Stimulated activated CD8-positive, alpha-beta memory T cell treated with anti-CD3 and anti-CD28 coated beads, Interleukin-2, amount 100 ng/mL, for 1 hour (primary cell): Measurements from ENCODE around the gene MSX1.
"Not testable (repeated sequence)": the region's sequence is repeated elsewhere in the genome, so short reads cannot be mapped to it uniquely, and the experiment has no call there.

Source experiments
- DNase-seq, 2 donors: peaks; one replicate each; pipeline ENCODE4 v3.0.0-alpha.2; 2020; ENCODE audit warnings: low read depth in 2 of 2

Gene MSX1

DNA sequence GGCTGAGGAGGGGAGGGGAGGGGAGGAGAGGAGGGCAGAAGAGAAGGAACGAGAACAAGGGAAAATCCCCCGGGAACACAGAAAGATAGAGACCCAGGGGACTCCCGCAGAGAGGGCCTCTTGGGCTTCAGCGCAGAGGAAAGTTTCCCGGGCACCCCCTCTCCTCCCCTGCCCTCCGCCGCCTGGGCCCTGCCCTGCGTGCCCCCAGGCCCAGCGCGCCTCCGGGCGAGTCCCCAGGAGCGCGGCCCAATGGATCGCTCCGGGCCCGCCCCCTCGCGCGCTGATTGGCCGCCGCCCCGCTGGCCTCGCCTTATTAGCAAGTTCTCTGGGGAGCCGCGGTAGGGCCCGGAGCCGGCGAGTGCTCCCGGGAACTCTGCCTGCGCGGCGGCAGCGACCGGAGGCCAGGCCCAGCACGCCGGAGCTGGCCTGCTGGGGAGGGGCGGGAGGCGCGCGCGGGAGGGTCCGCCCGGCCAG, at the start of gene MSX1:
MSX1 (plus strand) TSS at position 341 of the 474 bp plus-strand sequence. CDS start 235 bp downstream, outside the sequence.
- DNase-seq: no peak

DNA sequence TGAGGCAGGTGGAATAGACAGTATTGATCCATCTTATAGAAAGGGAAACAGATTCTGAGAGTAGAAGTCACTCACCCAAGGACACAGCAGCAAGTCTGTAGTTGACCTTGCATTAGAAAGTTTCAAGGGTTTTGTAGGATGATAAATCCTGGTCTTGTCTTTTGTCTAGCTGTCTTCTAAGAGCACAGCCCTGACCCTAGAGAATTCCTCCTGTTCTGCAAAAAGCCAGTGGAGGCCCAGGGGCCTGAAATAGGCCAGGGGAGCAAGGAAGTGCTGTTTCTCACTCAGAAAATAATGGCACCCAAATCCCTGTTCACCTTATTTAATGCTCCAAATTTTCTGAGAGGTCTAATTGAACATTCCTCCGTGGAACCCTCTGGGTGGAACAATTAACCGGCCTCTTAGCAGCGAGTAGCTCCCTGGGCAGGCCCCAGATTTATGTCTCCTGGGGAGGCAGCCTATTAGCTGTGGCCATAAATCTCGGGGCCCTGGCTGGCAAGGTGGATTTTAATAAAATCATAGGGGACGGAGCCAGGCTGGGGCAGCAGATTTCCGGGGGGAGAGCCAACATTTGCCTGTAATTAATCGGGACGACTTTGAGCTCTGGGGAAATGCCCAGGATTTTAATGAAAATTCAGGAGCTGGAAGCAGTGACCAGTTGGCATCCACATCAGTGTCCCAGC, 49.2 kb upstream of the MSX1 start:
- DNase-seq: no peak

DNA sequence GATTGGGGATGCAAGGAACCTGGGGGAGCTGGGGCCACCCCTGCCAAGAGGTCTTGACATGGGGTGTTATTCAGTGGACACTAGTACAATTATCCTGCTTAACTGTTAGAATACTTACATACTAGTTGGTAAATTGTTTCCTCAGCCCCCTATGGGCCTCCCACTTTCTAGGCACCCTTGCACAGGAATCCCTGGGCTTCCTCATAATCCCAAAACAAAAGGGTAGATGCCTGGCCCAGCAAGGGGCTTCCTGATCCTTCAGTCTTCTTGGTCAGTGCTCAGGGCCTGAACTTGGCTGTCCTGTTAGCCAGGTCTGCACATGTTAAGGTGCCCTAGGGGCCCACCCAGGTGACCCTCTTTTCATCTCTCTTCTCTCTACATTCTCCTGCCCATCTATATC, 48.7 kb upstream of the MSX1 start:
- DNase-seq: no peak

DNA sequence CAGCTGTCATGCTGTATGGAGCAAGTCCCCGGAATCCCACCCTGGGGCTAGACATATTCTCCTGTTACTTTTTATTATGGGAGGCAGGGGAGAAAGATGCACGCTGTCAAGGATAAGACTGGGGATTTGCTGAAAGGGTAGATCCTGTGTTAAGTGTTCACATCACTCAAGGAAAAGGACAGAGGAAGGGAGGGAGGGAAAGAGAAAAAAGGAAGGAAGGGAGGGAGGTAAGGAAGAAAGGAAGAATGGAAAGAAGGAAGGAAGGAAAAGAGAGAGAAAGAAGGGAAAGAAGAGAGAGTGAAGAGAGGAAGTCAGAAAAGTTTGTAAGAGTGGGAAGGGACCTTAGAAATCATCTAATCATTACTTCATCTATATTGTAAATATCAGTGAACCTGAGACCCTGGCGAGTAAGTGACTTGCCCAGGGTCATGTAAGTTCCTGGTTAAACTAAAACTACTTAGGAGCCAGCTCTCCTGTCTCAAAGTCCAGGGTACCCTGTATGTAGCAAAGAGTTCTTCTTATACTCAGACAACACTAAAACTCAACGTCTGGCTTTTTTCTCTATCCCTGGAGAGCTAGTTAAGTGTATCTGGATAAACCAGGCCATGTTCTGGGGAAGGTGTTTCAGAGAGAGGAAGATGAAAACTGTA, 47.2 kb upstream of the MSX1 start:
- DNase-seq: no peak

DNA sequence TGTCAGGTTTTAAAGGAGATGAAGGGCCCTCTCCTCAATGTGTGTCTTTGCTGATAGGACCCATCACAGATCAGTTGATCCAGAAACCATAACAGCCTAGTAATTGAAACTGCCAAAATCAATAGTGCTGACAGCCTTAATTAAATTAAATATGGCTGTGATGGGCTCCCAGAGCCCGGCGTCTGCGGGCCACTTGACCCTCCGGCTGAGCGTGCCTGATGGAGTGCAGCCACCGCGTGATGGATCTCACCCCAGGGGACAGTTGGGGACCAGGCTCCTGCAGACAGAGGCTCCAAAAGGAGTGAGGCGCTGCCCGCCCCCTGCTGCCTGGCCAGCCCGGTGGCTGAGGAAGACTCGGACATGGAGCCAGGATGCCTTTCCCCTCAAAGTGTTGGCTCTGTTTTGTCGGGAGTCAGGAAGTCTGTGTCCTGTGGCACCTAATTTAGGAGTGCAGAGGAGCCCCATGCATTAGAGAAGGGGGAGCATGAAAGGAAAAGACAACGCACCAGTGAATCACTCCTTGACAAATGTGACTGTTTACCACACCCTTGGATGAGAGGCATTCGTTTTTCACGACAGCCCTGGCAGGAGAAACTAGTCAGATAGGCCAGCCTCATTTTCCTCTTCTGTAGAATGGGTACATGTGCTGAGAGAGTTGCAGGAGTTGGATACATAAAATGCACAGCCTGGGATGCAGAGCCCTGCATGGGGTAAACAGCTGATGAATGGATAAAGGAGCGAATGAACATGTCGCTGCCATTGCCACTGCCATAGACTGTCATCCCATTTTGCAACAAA, 40.9 kb upstream of the MSX1 start:
- DNase-seq: no peak

DNA sequence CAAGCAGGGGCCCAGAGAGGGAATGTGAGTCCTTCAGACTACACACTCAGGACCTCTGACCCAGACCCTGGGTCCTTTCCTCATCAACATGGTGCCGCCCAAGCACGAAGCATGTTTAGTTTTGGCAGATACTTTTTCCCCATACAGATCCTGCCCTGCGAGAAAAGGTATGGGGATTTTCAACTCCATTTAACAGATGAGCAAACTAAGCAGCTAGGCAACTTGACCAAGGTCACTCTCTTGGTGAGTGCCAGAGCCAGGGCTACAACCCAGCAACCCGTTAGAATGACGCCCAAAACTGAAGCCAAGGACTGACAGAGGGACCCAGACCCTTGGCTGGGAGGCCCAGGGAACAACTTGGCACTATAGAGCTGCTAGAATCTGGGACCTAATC, 40.3 kb upstream of the MSX1 start:
- no peak for DNase-seq

DNA sequence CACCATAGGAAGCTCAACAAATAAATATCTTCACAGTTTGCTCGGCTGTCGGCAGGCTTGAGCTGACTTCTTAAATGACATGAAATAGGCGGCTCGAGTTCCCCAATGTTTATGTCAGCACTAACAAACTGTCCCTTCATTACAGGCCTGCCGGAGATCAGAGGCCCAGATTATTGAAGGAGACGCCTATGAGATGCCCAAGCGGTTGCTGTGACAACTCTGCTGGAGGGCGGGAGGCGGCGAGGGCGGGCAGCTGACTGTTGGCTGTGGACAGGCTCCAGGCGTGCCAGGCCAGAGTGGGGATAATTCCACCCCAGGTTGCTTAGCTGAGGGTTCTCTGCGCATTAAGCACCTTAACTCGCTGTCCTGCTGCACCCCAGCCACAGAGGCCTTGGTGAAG, 39.2 kb upstream of the MSX1 start:
- DNase-seq: no peak

DNA sequence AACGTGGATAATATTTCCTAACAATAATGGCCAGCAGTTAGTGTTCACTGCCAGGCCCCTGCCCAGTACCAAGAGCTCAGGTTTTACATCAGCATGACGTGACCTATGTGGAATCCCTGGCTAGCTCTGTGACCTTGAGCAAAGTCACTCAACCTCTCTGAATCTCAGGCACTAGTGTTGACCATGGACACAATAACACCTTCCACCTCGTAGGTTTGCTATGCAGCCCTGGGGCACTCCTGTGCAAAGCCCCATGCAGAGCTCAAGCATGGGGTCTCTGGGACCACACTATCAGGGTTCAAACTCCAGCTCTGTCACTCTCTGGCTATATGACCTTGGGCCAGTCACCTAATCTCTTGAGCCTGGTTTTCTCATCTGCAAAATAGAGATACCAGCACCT, 38.7 kb upstream of the MSX1 start:
- no peak for DNase-seq

DNA sequence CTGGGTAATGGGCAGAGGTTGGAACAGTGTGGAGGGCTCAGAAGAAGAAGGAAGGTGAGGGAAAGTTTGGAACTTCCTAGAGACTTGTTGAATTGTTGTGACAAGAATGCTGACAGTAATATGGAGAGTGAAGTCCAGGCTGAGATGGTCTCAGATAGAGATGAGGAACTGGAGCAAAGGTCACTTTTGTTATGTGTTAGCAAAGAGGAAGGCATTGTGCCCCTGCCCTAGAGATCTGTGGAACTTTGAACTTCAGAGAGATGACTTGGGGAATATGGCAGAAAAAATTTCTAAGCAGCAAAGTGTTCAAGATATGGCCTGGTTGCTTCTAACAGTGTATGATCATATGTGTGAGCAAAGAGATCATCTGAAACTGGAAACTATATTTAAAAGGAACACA, 37.9 kb upstream of the MSX1 start:
- no peak for DNase-seq

DNA sequence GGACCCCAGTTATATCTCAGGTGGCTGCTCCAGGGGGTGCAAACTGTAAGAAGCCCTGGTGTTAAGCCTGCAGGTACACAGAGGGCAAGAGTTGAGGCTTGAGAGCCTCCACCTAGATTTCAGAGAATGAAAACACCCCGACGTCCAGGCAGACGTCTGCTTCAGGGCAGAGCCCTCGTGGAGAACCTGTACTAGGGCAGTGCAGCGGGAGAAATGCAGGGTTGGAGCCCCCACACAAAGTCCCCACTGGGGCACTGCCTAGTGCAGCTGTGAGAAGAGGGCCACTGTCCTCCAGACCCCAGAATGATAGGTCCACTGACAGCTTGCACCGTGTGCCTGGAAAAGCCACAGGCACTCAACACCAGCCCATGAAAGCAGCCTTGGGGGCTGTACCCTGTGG, 37.2 kb upstream of the MSX1 start:
- not testable (repeated sequence) for DNase-seq

DNA sequence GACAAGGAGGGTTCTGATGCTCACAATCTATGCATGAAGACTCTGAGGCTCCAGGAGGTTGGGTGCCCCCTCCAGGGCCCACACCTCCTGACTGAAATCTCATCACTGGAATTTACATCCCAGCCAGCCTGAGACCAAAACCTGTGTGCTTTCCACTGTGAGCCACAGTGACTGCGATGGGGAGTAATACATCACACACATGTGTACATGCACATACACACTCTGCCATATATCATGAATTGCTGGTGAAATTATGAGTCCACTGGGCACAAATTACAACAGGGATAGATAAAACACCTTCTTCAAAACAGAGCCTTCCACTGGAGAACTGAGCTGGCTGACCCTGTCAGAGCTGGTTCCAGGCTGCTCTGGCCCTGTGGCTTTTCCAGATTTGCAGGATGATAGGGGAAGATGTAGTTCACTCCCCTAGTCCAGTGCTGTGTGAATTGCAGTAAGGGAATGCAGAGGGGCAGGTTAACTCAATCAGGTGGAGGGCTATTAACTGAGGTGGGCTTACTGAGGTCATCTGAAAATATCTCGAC, 35.8 kb upstream of the MSX1 start:
- DNase-seq: no peak

DNA sequence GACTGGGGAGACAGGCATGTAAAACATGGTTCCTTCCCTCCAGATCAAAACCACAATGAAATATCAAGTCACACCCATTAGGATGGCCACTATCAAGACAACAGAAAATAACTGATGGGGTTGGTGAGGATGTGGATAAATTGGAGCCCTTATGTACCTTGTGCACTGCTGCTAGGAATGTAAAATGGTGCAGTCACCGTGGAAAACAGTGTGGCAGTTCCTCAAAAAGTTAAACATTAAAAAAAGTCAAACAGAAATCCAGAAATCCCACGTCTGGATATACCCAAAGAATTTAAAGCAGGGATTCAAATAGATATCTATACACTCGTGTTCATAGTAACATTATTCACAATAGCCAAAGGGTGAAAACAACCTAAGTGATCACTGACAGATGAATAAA, 35.2 kb upstream of the MSX1 start:
- no peak for DNase-seq

DNA sequence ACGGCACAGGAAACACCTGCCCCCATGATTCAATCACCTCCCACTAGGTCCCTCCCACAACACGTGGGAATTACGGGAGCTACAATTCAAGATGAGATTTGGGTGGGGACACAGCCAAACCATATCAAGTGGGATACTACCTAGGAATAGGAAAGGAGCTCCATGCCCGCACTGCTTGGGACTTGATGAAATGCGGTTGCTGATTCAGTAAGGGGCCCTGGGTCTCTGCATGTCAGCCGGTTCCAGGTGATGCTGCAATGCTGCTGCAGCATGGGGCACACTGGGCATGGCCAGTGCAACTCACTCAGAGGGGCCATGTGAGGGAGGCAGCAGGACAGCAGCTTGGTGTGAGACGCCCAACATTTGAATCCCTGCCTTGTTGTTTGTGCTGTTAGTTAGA, 34.0 kb upstream of the MSX1 start:
- DNase-seq: no peak

DNA sequence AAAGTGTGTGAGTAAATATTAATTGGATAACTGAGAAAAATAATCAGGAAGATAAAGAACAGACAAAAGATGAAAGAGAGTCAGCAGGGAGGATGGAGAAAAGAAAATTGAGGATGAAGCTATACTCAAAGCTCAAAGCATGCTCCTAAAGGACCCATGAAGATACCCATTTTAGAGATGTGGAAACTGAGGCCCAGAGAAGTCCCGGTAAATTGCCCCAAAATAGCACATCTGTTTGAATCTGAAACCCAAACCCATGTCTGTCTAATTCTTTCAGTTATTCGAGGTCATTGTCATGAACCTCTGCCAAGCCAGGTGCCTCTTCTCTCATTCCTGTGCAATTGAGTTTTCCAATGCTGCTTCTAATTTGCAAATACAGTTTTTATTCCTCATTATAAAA, 29.6 kb upstream of the MSX1 start:
- DNase-seq: no peak

DNA sequence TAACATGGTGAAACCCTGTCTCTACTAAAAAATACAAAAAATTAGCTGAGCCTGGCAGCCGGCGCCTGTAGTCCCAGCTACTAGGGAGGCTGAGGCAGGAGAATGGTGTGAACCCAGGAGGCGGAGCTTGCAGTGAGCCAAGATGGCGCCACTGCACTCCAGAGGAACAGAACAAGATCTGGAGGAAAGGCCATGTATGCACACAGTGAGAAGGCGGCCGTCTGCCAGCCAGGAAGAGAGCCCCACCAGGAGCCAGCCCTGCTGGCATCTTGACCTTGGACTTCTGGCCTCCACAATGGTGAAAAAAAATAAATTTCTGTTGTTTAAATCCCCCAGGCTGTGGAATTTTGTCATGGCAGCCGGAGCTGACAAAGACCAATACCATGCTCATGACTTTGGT, 28.2 kb upstream of the MSX1 start:
- DNase-seq: no peak

DNA sequence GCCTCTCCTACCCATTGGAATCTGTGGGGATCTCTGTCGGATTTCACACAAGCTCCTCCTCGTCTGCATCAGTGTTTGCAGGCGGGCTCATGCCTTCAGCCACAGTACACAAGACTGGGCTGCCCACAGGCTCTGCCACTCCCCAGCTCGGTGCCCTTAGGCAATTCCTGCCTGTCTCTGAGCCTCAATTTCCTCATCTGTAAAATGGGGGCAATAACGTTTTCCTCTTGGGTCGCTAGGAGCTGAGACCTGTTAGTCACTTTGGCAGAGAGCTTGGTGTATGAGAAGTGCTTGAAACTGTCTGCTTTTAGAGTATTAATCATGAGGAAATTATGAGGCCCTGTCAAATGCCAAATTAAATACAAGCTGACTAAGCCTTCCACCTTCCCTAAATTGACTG, 27.6 kb upstream of the MSX1 start:
- DNase-seq: no peak

DNA sequence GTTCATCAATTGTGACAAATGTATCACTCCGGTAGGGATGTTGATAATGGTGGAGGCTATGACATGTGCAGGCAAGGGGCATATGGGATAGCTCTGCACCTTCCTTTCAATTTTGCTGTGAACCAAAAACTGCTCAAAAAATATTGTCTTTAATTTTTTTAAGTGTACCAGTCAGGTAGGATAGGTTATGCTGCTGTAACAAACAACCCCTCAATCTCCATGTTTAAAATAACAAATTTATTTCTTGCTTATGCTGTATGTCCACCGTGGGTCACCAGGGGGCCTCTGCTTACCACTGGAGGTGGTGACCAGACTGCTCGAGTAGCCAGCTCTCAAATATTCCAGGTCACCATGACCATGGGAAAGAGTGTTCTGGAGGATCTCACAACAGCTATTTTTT, 23.4 kb upstream of the MSX1 start:
- no peak for DNase-seq

DNA sequence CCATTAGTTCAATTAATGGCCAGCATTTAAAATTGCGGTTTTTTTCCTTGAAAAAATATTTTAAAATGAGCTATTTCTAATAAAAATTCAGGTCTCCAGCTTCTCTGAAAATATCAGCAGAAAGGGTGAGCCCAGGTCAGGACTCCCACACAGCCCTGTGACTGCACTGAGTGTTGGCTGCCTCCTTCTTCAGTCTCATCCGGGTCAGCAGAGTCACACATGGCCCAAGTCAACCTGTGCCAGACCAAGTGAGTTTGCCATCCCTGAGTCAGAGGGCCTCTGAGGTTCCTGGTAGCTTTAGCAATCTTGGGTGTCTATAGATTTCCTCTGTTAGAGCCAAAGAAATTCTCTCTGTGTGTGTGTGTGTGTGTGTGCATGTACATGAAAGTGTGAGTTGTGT, 22.1 kb upstream of the MSX1 start:
- no peak for DNase-seq

DNA sequence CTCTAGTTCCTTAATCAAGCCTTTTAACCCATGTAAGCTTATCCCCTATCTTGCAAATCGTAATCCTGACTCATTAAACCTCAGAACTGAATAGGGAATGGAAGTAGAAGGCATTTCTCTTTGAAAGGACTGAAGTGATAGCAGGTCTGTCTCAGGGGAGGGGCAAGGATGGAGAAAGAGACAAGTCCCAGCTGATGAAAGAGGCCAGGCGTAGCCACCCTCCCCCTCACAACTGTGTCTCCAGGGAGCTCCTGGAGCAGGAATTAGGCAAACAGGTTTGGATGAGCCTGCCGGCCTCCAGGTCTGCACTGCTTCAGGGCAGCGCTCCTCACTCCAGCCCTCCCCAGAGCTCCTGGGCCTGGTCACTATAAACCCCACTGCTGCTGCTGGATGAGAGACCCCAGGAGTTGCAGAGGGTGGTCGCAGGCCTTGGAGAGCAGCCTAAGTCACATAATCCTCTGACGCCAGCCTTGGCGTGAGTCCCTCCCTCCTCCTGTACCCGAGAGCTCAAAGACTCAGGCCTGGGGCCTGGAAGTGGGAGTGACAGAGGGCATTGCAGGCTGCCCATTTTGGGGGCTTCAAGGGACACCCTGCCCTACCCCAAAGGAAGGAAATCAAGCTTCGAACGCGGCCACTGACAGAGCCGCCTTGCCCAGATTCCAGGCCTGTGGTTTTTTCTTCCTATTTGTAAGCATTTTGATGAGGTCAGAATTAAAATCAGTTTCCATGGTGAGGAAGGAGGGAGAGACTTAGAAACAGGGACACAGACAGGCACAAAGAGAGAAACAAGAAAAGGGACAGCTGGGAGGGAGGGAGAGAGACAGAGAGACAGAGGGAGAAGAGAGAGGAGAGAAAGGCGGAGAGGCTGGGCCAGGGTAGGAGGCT, 21.2 kb upstream of the MSX1 start:
- no peak for DNase-seq

DNA sequence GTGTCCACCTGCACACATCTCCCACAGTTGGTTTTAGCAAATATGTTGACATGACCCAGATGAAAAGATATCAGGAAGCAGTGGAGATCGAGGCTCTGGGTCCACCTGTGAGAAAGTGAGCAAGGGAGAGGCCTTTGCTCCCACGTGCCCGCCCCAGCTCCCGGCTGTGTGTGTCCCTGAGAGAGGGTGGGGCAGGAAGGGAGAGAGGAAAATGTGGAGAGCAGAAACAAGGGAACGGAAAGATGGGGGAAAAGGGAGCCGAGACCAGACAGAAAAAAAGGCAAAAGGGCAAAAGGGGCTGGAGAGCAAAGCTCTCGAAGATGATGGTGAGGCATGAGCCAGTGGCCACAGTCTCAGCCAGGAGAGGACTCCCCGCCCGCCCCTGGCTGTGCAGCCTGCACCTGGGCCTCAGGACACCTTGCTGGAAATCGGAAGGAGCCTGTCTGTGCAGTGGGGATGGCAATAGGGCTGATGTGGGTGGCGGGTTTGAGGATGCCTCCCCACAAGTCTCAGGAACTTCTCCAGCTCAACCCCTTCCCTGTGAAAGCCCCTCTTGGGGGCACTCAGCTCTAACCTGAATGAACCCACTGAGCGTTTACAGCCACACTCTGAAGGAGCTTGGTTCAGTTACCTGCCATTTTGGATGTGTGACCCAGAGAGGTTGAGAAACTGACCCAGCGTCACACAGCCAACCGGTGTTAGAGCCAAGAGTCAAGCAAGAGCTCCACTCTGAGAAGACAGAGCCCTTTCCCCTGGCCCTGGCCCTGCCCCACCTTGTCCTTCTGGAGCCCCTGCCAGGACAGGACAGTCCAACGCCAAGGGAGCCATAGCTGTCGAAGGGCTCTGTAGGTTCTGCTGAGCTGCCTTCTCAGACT, 20.3 kb upstream of the MSX1 start:
- no peak for DNase-seq

DNA sequence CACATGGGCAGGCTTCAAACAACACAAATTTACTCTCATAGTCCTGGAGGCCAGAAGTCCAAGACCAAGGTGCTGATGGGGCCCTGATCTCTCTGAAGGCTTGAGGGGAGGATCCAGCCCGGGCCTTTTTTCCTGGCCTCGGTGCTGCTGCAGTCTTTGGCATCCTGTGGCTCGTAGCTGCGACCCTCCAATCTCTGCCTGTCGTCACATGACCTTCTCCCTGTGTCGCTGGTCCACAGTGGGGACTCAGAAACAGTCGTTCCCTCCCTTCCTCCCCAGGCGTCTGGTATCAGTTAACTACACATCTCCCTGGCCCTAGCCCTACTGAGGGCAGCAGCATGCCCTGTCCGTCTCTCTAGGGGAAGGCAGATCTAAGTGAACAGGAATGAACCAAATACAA, 19.1 kb upstream of the MSX1 start:
- DNase-seq: no peak
